BE2C (cell line): Measurements from ENCODE around the gene ARID1A.

ENCODE experiments used
- DNase-seq: peaks from one replicate; pipeline ENCODE4 v3.0.0-alpha.2; 2020
- H3K27me3 ChIP-seq: fragments of 250-450 bp; sonication (Bioruptor Pico); 2 replicates; pipeline ENCODE4 v1.5.1; 2020; ENCODE audit warnings: mild to moderate bottlenecking
- H3K36me3 ChIP-seq: fragments of 250-450 bp; sonication (Bioruptor Pico); 2 replicates; pipeline ENCODE4 v1.5.1; 2020; ENCODE audit warnings: mild to moderate bottlenecking
- H3K4me1 ChIP-seq: fragments of 250-450 bp; sonication (Bioruptor Pico); 2 replicates; pipeline ENCODE4 v1.5.1; 2020
- H3K4me3 ChIP-seq: 2 replicates; pipeline ENCODE4 v1.5.1; 2011; ENCODE audit warnings: low read depth, low read length
- H3K9me3 ChIP-seq: fragments of 250-450 bp; sonication (Bioruptor Pico); 2 replicates; pipeline ENCODE4 v1.5.1; 2020
- CTCF ChIP-seq: IDR thresholded peaks from 2 replicates; pipeline ENCODE4 v1.5.1; 2012; ENCODE audit warnings: mild to moderate bottlenecking, low read depth, low read length

ARID1A gene

GRCh38 chr1:26686795-26687194, 9.0 kb upstream of the ARID1A start:
- Histone ChIP-seq H3K4me3 (no peak overlapping the region), H3K27me3 (no peaks in the 10 kb centered on the region), H3K9me3 (no peaks in the 10 kb centered on the region), H3K4me1 (peaks cover under 1% of the 10 kb centered on the region; the same call in 1 of the 2 replicates), H3K36me3 (no peaks in the 10 kb centered on the region)
- no peak for TF ChIP-seq CTCF
- DNase-seq: no peak

GRCh38 chr1:26689504-26689903, 6.3 kb upstream of the ARID1A start:
- Histone ChIP-seq H3K4me1 (peaks cover 3% of the 10 kb centered on the region; the same call in 1 of the 2 replicates), H3K27me3 (no peaks in the 10 kb centered on the region)
- TF ChIP-seq CTCF: no peak

GRCh38 chr1:26690157-26690556, 5.7 kb upstream of the ARID1A start:
- DNase-seq: no peak
- no peaks in the 10 kb centered on the region for H3K27me3 ChIP-seq
- H3K4me3 ChIP-seq: no peak overlapping the region
- no peaks in the 10 kb centered on the region for H3K36me3 ChIP-seq
- peaks cover 3% of the 10 kb centered on the region; the same call in 1 of the 2 replicates for H3K4me1 ChIP-seq
- no peak for TF ChIP-seq CTCF
- H3K9me3 ChIP-seq: no peaks in the 10 kb centered on the region

More at GRCh38 chr1:26689504-26689903, 6.3 kb upstream of the ARID1A start:
- Histone ChIP-seq H3K36me3 (no peaks in the 10 kb centered on the region), H3K4me3 (no peak overlapping the region), H3K9me3 (no peaks in the 10 kb centered on the region)
- DNase-seq: no peak

GRCh38 chr1:26690576-26691031, 5.2 kb upstream of the ARID1A start:
- no peak for TF ChIP-seq CTCF
- no peaks in the 10 kb centered on the region for H3K9me3 ChIP-seq
- no peak for DNase-seq
- H3K4me1 ChIP-seq: peaks cover 3% of the 10 kb centered on the region; the same call in 1 of the 2 replicates
- no peaks in the 10 kb centered on the region for H3K36me3 ChIP-seq
- H3K27me3 ChIP-seq: no peaks in the 10 kb centered on the region
- H3K4me3 ChIP-seq: no peak overlapping the region

GRCh38 chr1:26692211-26692792, 3.5 kb upstream of the ARID1A start:
- H3K27me3 ChIP-seq: no peaks in the 10 kb centered on the region
- peak; percentile 74 for DNase-seq
- peak; percentile 16; the same call in 1 of the 2 replicates for TF ChIP-seq CTCF

GRCh38 chr1:26692793-26693490, 2.9 kb upstream of the ARID1A start:
- Histone ChIP-seq H3K9me3 (no peaks in the 10 kb centered on the region), H3K4me3 (peak overlapping the region; percentile 51), H3K36me3 (no peaks in the 10 kb centered on the region; the same call in 1 of the 2 replicates), H3K27me3 (no peaks in the 10 kb centered on the region), H3K4me1 (peaks cover 3% of the 10 kb centered on the region; the same call in 1 of the 2 replicates)
- no peak for TF ChIP-seq CTCF
- peak; percentile 86 for DNase-seq

More at GRCh38 chr1:26692211-26692792, 3.5 kb upstream of the ARID1A start:
- H3K36me3 ChIP-seq: no peaks in the 10 kb centered on the region; the same call in 1 of the 2 replicates
- H3K4me1 ChIP-seq: peaks cover 3% of the 10 kb centered on the region; the same call in 1 of the 2 replicates
- peak overlapping the region; percentile 51 for H3K4me3 ChIP-seq
- no peaks in the 10 kb centered on the region for H3K9me3 ChIP-seq
